Measurements from ENCODE around the gene EIF6. TPM values are rescaled to one million over a fixed set of nuclear protein-coding genes. Genes with fewer than 3 reads are reported as not detected.
A peak's percentile ranks its signal among the peaks of the same experiment; 100 is the strongest.

Gene EIF6
- total and polyA plus RNA-seq, 2 donors, result 66.2 to 141 TPM

GRCh38 chr20:35286077-35286898 is 1.7 kb upstream of the EIF6 start:
- WGBS, result 90% methylated on average over 12 of the region's 12 CpGs
- no peak overlapping the region for H3K27ac ChIP-seq (ENCODE audit: low read depth)
- DNase-seq (ENCODE audit: extremely low spot score), result no peak

GRCh38 chr20:35285806-35286076 is 1.2 kb upstream of the EIF6 start:
- 70% methylated on average over 5 of the region's 5 CpGs for WGBS
- Histone ChIP-seq H3K4me1 (ENCODE audit: insufficient read depth) (no peaks in the 10 kb centered on the region), H3K27ac (ENCODE audit: low read depth) (no peak overlapping the region), H3K4me3 (ENCODE audit: low read depth, low read length) (no peak overlapping the region), H3K36me3 (ENCODE audit: insufficient read depth) (no peaks in the 10 kb centered on the region)
- DNase-seq (ENCODE audit: extremely low spot score), result no peak

More at GRCh38 chr20:35286077-35286898, 1.7 kb upstream of the EIF6 start:
- H3K36me3 ChIP-seq (ENCODE audit: insufficient read depth), result no peaks in the 10 kb centered on the region
- H3K4me3 ChIP-seq (ENCODE audit: low read depth, low read length), result no peak overlapping the region
- H3K4me1 ChIP-seq (ENCODE audit: insufficient read depth), result no peaks in the 10 kb centered on the region

- Histone ChIP-seq H3K36me3 (ENCODE audit: insufficient read depth) (no peaks in the 10 kb centered on the region), H3K4me3 (ENCODE audit: low read depth, low read length) (peak overlapping the region; percentile 79), H3K4me1 (ENCODE audit: insufficient read depth) (no peaks in the 10 kb centered on the region), H3K27ac (ENCODE audit: low read depth) (peak overlapping the region; percentile 73)
- no peak for DNase-seq (ENCODE audit: extremely low spot score)
- 45% methylated on average over 19 of the region's 19 CpGs for WGBS
Observed at GRCh38 chr20:35284992-35285805, 627 bp upstream of the EIF6 start.

DNA sequence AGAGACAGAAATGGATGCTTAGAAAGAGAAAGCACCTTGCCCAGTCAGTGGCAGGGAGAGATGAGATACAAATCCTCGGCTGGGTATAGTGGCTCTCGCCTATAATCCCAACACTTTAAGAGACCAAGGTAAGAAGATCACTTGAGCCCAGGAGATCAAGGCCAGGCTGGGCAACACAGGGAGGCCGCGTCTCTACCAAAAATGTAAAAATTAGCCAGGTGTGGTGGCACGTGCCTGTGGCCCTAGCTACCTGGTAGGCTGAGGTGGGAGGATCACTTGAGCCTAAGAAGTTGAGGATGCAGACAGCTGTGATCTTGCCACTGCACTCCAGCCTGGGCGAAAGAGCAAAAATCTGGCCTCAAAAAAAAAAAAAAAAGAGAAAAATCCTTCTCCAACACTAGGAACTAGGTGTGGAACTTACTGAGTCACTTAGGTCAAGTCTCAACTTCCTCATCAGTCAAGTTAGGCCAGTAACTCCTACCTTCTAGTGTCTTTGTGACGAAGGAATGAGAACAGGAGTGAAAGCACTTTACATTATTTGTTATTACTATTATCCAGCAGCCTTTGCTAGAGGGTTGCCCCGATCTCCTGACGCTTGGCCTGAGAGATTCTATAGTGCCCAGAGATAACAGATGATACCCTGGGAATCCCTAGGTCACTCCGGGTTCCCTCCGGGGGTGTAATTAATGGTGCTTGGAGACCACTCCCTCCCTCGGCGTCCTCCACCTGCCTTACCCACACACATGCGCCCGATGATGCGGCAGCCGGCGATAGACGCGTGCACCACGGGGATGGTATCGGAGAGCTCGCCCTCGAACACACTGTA is 918 bp downstream of the EIF6 start:
- H3K27ac ChIP-seq (ENCODE audit: low read depth), result peak overlapping the region; percentile 73

GRCh38 chr20:35281506-35282101 is 3.0 kb downstream of the EIF6 start:
- no peaks in the 10 kb centered on the region for H3K36me3 ChIP-seq (ENCODE audit: insufficient read depth)
- 96% methylated on average over 10 of the region's 10 CpGs for WGBS
- no peaks in the 10 kb centered on the region for H3K4me1 ChIP-seq (ENCODE audit: insufficient read depth)
- DNase-seq (ENCODE audit: extremely low spot score), result no peak
- H3K27ac ChIP-seq (ENCODE audit: low read depth), result no peak overlapping the region
- no peak overlapping the region for H3K4me3 ChIP-seq (ENCODE audit: low read depth, low read length)

More for the DNA sequence above, 918 bp downstream of the EIF6 start:
- 22% methylated on average over 24 of the region's 24 CpGs for WGBS
- H3K4me1 ChIP-seq (ENCODE audit: insufficient read depth), result no peaks in the 10 kb centered on the region
- DNase-seq (ENCODE audit: extremely low spot score), result no peak
- H3K4me3 ChIP-seq (ENCODE audit: low read depth, low read length), result peak overlapping the region; percentile 79
- no peaks in the 10 kb centered on the region for H3K36me3 ChIP-seq (ENCODE audit: insufficient read depth)

GRCh38 chr20:35280523-35280922 is 4.0 kb downstream of the EIF6 start:
- Histone ChIP-seq H3K4me3 (ENCODE audit: low read depth, low read length) (no peak overlapping the region), H3K36me3 (ENCODE audit: insufficient read depth) (no peaks in the 10 kb centered on the region), H3K4me1 (ENCODE audit: insufficient read depth) (no peaks in the 10 kb centered on the region), H3K27ac (ENCODE audit: low read depth) (no peak overlapping the region)
- 98% methylated on average over 6 of the region's 6 CpGs for WGBS
- DNase-seq (ENCODE audit: extremely low spot score), result no peak

GRCh38 chr20:35279533-35280174 is 4.9 kb downstream of the EIF6 start:
- Histone ChIP-seq H3K4me3 (ENCODE audit: low read depth, low read length) (no peak overlapping the region), H3K4me1 (ENCODE audit: insufficient read depth) (no peaks in the 10 kb centered on the region), H3K27ac (ENCODE audit: low read depth) (no peak overlapping the region), H3K36me3 (ENCODE audit: insufficient read depth) (no peaks in the 10 kb centered on the region)
- no peak for DNase-seq (ENCODE audit: extremely low spot score)
- 88% methylated on average over 7 of the region's 7 CpGs for WGBS

- H3K4me1 ChIP-seq (ENCODE audit: insufficient read depth), result no peaks in the 10 kb centered on the region
- DNase-seq (ENCODE audit: extremely low spot score), result no peak
Observed at GRCh38 chr20:35279040-35279439, 5.5 kb downstream of the EIF6 start.

DNA sequence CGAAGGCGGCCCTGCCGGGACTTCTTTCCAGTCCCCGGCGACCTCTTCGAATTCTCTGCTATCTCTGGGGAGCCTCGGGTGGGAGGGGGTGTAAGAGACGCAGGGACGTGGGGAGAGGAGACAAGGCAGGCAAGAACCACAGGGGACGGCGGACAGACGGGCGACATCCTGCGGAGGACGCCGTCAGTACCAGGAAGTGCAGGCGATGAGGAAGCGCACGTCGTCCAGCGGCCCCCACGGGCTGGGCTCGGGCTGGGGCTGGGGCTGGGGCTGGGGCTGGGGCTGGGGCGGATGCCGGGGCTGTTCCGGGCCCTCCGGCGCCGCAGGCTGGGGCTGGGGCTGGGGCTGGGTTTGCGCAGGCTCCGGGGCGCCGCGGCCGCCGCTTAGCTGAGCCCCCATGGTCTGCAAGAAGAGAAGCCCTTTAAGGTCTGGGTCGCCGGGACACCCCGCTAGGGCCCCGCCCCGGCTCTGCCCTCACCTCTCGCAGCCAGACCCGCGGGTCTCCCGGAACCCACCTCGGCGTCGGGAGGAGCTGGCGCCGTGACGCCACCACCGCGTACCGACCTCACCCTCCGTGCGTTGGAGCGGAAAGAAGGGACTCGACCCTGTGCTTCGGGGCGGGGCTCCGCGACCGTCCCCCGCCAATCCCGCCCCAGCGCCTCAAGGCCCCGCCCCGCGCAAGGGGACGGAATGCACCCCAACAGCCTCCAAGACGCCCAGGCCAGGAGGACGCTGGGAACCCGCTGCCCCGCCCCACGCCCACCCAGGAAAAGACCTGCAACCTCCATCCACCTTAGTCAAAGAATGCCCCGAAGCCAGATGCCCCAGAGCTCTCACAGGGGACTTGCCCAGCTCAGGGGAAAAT is 6.8 kb downstream of the EIF6 start, which contains the start of gene MMP24OS:
Gene MMP24OS (minus strand): TSS at position 592 of the 865 bp plus-strand sequence. CDS start 193 bp downstream, at position 399.
- peak within 1 kb of the TSS; percentile 83 for H3K4me3 ChIP-seq (ENCODE audit: low read depth, low read length)
- peak; percentile 71 for DNase-seq (ENCODE audit: extremely low spot score)
- H3K36me3 ChIP-seq (ENCODE audit: insufficient read depth), result peaks cover 2% of the 10 kb centered on the region
- H3K4me1 ChIP-seq (ENCODE audit: insufficient read depth), result no peaks in the 10 kb centered on the region
- H3K27ac ChIP-seq (ENCODE audit: low read depth), result peak within 1 kb of the TSS; percentile 97
- WGBS, result under 1% methylated on average over 76 of the region's 76 CpGs

More at GRCh38 chr20:35279040-35279439, 5.5 kb downstream of the EIF6 start:
- Histone ChIP-seq H3K4me3 (ENCODE audit: low read depth, low read length) (no peak overlapping the region), H3K36me3 (ENCODE audit: insufficient read depth) (peaks cover 2% of the 10 kb centered on the region), H3K27ac (ENCODE audit: low read depth) (peak overlapping the region; percentile 82)
- WGBS, result 84% methylated on average over 5 of the region's 5 CpGs

GRCh38 chr20:35277127-35277526 is 7.4 kb downstream of the EIF6 start:
- H3K4me3 ChIP-seq (ENCODE audit: low read depth, low read length), result peak overlapping the region; percentile 83
- 13% methylated on average over 10 of the region's 10 CpGs for WGBS
- H3K36me3 ChIP-seq (ENCODE audit: insufficient read depth), result peaks cover 2% of the 10 kb centered on the region
- peak overlapping the region; percentile 97 for H3K27ac ChIP-seq (ENCODE audit: low read depth)
- H3K4me1 ChIP-seq (ENCODE audit: insufficient read depth), result no peaks in the 10 kb centered on the region
- no peak for DNase-seq (ENCODE audit: extremely low spot score)

- Histone ChIP-seq H3K27ac (ENCODE audit: low read depth) (no peak overlapping the region), H3K4me1 (ENCODE audit: insufficient read depth) (no peaks in the 10 kb centered on the region), H3K36me3 (ENCODE audit: insufficient read depth) (peaks cover 2% of the 10 kb centered on the region), H3K4me3 (ENCODE audit: low read depth, low read length) (no peak overlapping the region)
- WGBS, result 92% methylated on average over 6 of the region's 6 CpGs
- no peak for DNase-seq (ENCODE audit: extremely low spot score)
Observed at GRCh38 chr20:35276408-35276807, 8.2 kb downstream of the EIF6 start.

GRCh38 chr20:35275741-35276251 is 8.8 kb downstream of the EIF6 start:
- 91% methylated on average over 12 of the region's 12 CpGs for WGBS
- Histone ChIP-seq H3K4me1 (ENCODE audit: insufficient read depth) (no peaks in the 10 kb centered on the region), H3K36me3 (ENCODE audit: insufficient read depth) (peaks cover 2% of the 10 kb centered on the region), H3K27ac (ENCODE audit: low read depth) (no peak overlapping the region), H3K4me3 (ENCODE audit: low read depth, low read length) (no peak overlapping the region)
- DNase-seq (ENCODE audit: extremely low spot score), result no peak
